ENCODE measurements around the gene MYH10.
A peak's percentile ranks its signal among the peaks of the same experiment; 100 is the strongest.

MYH10 gene

GRCh38 chr17:8445536-8445935 is 185.0 kb downstream of the MYH10 start:
- Mint-ChIP-seq H3K9me3 (no peaks in the 10 kb centered on the region), H3K36me3 (ENCODE audit: low read depth) (peaks cover 43% of the 10 kb centered on the region), H3K27ac (no peak overlapping the region), H3K27me3 (no peaks in the 10 kb centered on the region), H3K4me3 (no peak overlapping the region), H3K4me1 (peaks cover 31% of the 10 kb centered on the region)
- DNase-seq = no peak
- ATAC-seq = no peak

DNA sequence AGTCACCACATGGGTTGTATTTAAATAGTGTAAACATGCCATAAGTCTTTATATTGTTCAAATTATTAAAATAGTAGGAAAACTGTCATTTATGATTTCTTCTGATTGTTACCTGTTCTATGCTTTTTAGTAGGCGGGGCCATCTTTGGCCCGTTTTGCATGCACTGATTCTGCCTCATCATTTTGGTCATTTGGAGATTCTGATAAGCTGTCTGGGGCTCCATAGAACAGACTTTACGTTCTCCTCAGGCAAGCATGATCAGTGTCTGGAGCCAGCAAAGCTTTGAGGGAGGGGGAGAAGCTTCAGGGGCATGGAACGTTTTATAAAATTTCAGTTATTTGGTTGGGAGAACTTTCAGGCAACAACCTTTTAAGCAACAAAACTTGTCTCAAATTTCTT is 186.0 kb downstream of the MYH10 start:
- peaks cover 43% of the 10 kb centered on the region for H3K36me3 Mint-ChIP-seq (ENCODE audit: low read depth)
- H3K27me3 Mint-ChIP-seq = no peaks in the 10 kb centered on the region
- no peaks in the 10 kb centered on the region for H3K9me3 Mint-ChIP-seq
- H3K4me3 Mint-ChIP-seq = no peak overlapping the region
- no peak for DNase-seq
- ATAC-seq = no peak
- H3K4me1 Mint-ChIP-seq = peaks cover 41% of the 10 kb centered on the region
- H3K27ac Mint-ChIP-seq = no peak overlapping the region

- Mint-ChIP-seq H3K4me3 (no peak overlapping the region), H3K27ac (no peak overlapping the region), H3K36me3 (ENCODE audit: low read depth) (peaks cover 40% of the 10 kb centered on the region), H3K4me1 (peaks cover 45% of the 10 kb centered on the region), H3K27me3 (no peaks in the 10 kb centered on the region), H3K9me3 (no peaks in the 10 kb centered on the region)
- ATAC-seq = no peak
- DNase-seq = no peak
These were observed 186.8 kb downstream of the MYH10 start for GRCh38 chr17:8443756-8444155.

DNA sequence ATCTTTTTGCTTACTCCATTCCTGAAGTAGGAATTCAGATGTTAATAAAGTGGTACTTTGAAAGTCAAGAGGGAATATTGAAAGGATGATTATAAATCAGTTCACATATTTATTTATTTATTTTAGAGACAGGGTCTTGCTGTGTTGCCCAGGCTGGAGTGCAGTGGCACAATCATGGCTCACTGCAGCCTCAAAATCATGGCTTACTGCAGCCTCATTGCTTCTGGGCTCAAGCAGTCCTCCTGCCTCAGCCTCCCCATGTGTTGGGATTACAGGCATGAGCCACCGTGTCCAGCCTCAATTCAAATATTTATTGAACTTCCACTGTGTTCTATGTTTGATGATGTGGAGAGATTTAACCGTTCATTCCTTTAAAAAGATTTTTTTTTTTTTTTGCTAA is 188.2 kb downstream of the MYH10 start:
- ATAC-seq (no peak), DNase-seq (no peak)
- Mint-ChIP-seq H3K4me3 (no peak overlapping the region), H3K27me3 (no peaks in the 10 kb centered on the region), H3K27ac (peak overlapping the region; percentile 52), H3K9me3 (no peaks in the 10 kb centered on the region), H3K4me1 (peaks cover 58% of the 10 kb centered on the region), H3K36me3 (ENCODE audit: low read depth) (peaks cover 35% of the 10 kb centered on the region)

DNA sequence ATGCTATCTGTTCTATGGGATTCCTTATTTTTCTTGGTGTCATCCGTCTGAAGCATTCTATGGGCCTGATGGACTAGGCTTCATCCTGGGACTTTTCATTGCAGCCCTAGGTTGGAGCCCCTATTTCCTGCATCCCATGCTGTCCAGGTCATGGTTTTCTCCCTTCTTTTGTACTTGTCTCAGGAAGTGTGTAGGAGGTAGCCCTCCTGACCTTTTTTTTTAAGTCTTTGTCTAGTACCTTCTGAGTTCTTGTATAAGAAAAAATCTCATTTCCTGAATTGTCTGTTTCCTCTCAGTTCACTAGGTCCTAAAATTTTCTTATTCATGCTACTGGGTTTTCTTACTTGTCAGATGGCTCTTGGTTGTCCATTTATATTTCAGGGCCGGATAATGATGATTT is 188.8 kb downstream of the MYH10 start:
- ATAC-seq = no peak
- no peaks in the 10 kb centered on the region for H3K27me3 Mint-ChIP-seq
- H3K4me3 Mint-ChIP-seq = no peak overlapping the region
- H3K4me1 Mint-ChIP-seq = peaks cover 63% of the 10 kb centered on the region
- no peak for DNase-seq
- peak overlapping the region; percentile 52 for H3K27ac Mint-ChIP-seq
- H3K9me3 Mint-ChIP-seq = no peaks in the 10 kb centered on the region
- peaks cover 31% of the 10 kb centered on the region for H3K36me3 Mint-ChIP-seq (ENCODE audit: low read depth)

DNA sequence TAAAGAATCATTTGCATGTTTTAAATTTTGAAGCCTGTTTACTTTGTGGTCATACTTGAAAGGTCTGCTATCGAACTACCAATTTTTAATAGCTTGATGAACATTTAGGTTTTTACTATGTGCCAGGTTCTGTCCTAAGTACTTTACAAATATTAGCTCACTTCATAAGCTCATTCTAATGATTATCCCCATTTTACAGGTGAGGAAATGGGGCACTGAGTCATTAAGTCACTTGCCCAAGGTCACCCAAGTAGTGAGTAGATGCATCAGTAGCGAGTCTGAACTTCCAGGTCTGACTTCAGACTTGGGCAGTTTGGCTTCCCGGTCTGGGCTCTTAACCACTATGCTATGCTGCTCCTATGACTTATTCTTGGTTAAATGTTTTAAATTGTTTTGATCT is 190.8 kb downstream of the MYH10 start:
- no peaks in the 10 kb centered on the region for H3K9me3 Mint-ChIP-seq
- ATAC-seq (no peak), DNase-seq (no peak)
- no peaks in the 10 kb centered on the region for H3K27me3 Mint-ChIP-seq
- H3K4me1 Mint-ChIP-seq = peaks cover 70% of the 10 kb centered on the region
- no peak overlapping the region for H3K27ac Mint-ChIP-seq
- H3K4me3 Mint-ChIP-seq = no peak overlapping the region
- peaks cover 23% of the 10 kb centered on the region for H3K36me3 Mint-ChIP-seq (ENCODE audit: low read depth)

- peaks cover 62% of the 10 kb centered on the region for H3K4me1 Mint-ChIP-seq
- no peaks in the 10 kb centered on the region for H3K27me3 Mint-ChIP-seq
- no peak overlapping the region for H3K4me3 Mint-ChIP-seq
- H3K27ac Mint-ChIP-seq = no peak overlapping the region
- ATAC-seq (no peak), DNase-seq (no peak)
- H3K9me3 Mint-ChIP-seq = no peaks in the 10 kb centered on the region
- peaks cover 16% of the 10 kb centered on the region for H3K36me3 Mint-ChIP-seq (ENCODE audit: low read depth)
These were observed 192.1 kb downstream of the MYH10 start for GRCh38 chr17:8438441-8438840.

GRCh38 chr17:8436844-8437171 is 193.7 kb downstream of the MYH10 start:
- DNase-seq = no peak

DNA sequence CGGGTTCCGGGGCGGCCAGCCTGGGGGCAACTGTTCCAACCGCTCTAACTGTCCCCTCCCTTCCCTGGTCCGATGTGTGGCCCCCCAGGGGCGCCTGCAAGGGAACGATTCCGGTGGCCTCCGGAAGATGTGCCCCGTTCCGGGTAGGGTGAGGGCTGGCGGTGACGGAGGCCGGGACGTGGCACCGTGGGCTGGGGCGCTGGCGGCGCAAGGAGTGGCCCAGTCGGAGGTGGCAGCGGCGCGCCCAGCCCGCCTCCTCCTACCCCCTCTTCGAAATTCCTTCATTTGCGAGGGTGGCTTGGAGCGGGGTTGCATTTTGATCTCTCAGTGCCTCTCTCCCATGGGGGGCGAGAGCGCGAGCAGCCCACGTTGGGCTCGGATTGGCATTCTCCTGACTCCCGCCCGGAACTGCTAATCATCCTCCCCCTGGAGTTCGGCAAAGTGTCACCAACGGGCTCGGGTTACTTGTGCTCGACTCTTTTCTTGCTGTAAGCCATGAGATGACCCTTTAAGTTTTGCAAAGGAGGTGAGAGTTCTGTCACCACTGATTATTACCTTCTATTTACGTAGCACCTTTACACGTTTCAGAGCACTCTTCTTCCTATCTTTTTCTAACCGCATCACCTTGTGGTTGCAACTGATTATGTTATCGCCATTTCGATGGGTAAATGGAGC is 194.2 kb downstream of the MYH10 start:
- no peaks in the 10 kb centered on the region for H3K27me3 Mint-ChIP-seq
- H3K4me1 Mint-ChIP-seq = peaks cover 45% of the 10 kb centered on the region
- ATAC-seq (peak; percentile 72), DNase-seq (peak; percentile 66)
- peak overlapping the region; percentile 94 for H3K27ac Mint-ChIP-seq
- peak overlapping the region; percentile 97 for H3K4me3 Mint-ChIP-seq
- no peaks in the 10 kb centered on the region for H3K9me3 Mint-ChIP-seq
- peaks cover 16% of the 10 kb centered on the region for H3K36me3 Mint-ChIP-seq (ENCODE audit: low read depth)

More at GRCh38 chr17:8436844-8437171, 193.7 kb downstream of the MYH10 start:
- Mint-ChIP-seq H3K27ac (peak overlapping the region; percentile 94), H3K27me3 (no peaks in the 10 kb centered on the region), H3K4me1 (peaks cover 50% of the 10 kb centered on the region), H3K9me3 (no peaks in the 10 kb centered on the region), H3K4me3 (peak overlapping the region; percentile 97), H3K36me3 (ENCODE audit: low read depth) (peaks cover 16% of the 10 kb centered on the region)
- ATAC-seq = no peak

GRCh38 chr17:8435245-8436168 is 195.0 kb downstream of the MYH10 start, which contains the start of gene NDEL1:
Gene NDEL1 (plus strand): TSS chr17:8435884. CDS start chr17:8444272, 8,388 bp downstream.
- Mint-ChIP-seq H3K36me3 (ENCODE audit: low read depth) (peaks cover 16% of the 10 kb centered on the region), H3K4me1 (peaks cover 38% of the 10 kb centered on the region), H3K4me3 (peak within 1 kb of the TSS; percentile 97), H3K27ac (peak within 1 kb of the TSS; percentile 94), H3K27me3 (no peaks in the 10 kb centered on the region), H3K9me3 (no peaks in the 10 kb centered on the region)
- DNase-seq (peak; percentile 100), ATAC-seq (peak; percentile 99)

- no peak for DNase-seq
- H3K27ac Mint-ChIP-seq = no peak overlapping the region
- H3K4me3 Mint-ChIP-seq = no peak overlapping the region
- ATAC-seq = no peak
- no peaks in the 10 kb centered on the region for H3K36me3 Mint-ChIP-seq (ENCODE audit: low read depth)
- H3K27me3 Mint-ChIP-seq = no peaks in the 10 kb centered on the region
- H3K4me1 Mint-ChIP-seq = peaks cover 4% of the 10 kb centered on the region
- no peaks in the 10 kb centered on the region for H3K9me3 Mint-ChIP-seq
These were observed 199.6 kb downstream of the MYH10 start for GRCh38 chr17:8430966-8431365.

GRCh38 chr17:8426802-8427201 is 203.7 kb downstream of the MYH10 start:
- Mint-ChIP-seq H3K4me1 (no peaks in the 10 kb centered on the region), H3K4me3 (no peak overlapping the region), H3K36me3 (ENCODE audit: low read depth) (no peaks in the 10 kb centered on the region), H3K9me3 (no peaks in the 10 kb centered on the region), H3K27me3 (peaks cover 13% of the 10 kb centered on the region), H3K27ac (no peak overlapping the region)
- no peak for DNase-seq
- ATAC-seq = no peak

DNA sequence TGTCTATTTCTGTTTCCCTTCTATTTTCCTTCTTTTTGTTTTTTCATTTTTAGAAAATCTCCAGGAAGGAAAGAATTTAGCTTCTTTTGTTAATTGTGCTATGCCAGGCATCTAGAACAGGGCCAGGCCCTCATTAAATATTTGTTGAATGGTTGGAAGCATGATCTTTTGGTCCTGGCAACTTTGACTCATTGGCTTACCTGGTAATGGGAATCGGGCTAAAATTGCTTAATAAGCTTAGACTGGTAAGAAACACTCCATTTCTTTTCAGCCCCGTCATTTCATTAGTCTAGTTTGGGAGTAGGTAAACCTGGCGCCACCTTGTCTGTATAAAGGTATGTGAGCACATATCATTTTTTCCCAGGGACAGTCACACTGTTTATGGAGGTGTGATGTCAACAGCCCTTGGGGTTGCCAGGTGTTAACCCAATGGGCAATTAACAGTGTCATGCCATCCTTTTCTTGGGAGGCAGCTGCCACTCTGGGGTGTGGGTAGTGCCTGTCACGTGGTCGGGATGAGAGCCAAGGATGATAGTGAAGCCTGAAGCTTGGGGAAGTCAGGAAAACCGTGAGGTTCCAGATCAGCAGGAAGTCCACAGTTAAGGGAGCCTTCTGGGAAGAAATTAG is 204.3 kb downstream of the MYH10 start:
- Mint-ChIP-seq H3K4me1 (no peaks in the 10 kb centered on the region), H3K4me3 (no peak overlapping the region), H3K27me3 (peaks cover 15% of the 10 kb centered on the region)

More for the DNA sequence above, 204.3 kb downstream of the MYH10 start:
- no peak overlapping the region for H3K27ac Mint-ChIP-seq
- DNase-seq (no peak), ATAC-seq (no peak)
- H3K36me3 Mint-ChIP-seq (ENCODE audit: low read depth) = no peaks in the 10 kb centered on the region
- H3K9me3 Mint-ChIP-seq = no peaks in the 10 kb centered on the region
